ENCODE data around the gene CCDC78. TPM values are rescaled to one million over a fixed set of nuclear protein-coding genes. Genes with fewer than 3 reads are reported as not detected.

The CCDC78 gene
- total RNA-seq, 2 donors from 2014 or later, result 0.92 to 0.95 TPM

- Histone ChIP-seq H3K4me3 (peak overlapping the region; percentile 87), H3K4me1 (ENCODE audit: control insufficient read depth in 1 of 2, low read depth in 2 of 2) (peaks cover 8 to 11% of the 10 kb centered on the region in 2 donors), H3K27me3 (replicated peaks; ENCODE audit: insufficient read depth) (no peaks in the 10 kb centered on the region), H3K36me3 (peaks cover 17% of the 10 kb centered on the region), H3K9me3 (no peaks in the 10 kb centered on the region), H3K27ac (no peak overlapping the region)
- ATAC-seq (ENCODE audit: insufficient number of reproducible peaks, low FRiP score, low read depth) (no peak), DNase-seq (ENCODE audit: low spot score) (no peak)
- no peak for TF ChIP-seq CTCF (IDR thresholded peaks at IDR 0.05)
Measured at GRCh38 chr16:740459-740763, 14.2 kb upstream of the CCDC78 start.

DNA sequence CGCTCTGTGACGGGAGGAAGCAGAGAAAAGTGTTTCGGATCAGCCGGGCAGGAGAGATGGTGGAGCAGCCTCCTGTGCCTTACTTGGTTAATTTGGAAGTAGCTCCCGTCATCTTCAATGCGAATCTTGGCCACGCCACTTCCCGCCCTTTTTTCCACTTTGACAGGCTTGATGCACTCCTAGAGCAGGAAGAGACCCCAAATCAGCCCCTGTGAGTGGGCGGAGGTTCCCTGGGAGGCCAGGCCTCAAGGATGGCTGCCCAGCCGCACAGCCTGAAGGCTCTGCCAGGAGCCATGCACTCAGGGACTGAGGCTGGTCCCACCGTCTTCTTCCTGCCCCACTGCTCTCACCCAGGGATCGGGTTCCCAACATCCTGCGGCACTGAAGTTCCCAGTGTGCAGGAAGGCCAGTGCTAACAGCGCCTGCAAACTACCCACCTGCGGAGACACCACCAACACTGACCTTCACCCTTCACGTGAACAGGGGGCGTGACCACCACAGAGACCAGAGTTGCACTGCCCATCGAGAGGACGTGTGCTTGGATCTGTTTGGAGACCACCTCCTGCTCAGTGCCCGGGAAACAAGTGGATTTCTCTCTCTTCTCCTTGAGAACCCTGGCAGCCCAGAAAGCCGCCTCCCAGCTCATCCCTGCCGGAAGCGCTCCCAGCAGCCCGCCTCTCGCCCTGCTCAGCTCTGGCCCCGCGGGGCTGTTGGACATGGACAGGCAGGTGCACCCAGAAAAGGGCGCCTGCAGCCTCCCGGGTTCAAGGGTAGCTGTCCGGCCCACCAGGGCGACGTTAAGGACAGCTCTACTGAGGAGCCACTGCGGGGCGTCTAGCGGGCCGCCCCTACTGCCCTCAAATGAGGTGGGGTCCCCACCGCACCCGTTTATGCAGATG lies 13.6 kb upstream of the CCDC78 start:
- TF ChIP-seq CTCF (IDR thresholded peaks at IDR 0.05), result no peak
- Histone ChIP-seq H3K36me3 (peaks cover 19% of the 10 kb centered on the region), H3K27ac (no peak overlapping the region), H3K4me3 (peak overlapping the region; percentile 87), H3K9me3 (no peaks in the 10 kb centered on the region), H3K27me3 (replicated peaks; ENCODE audit: insufficient read depth) (no peaks in the 10 kb centered on the region), H3K4me1 (ENCODE audit: control insufficient read depth in 1 of 2, low read depth in 2 of 2) (peaks cover 8 to 11% of the 10 kb centered on the region in 2 donors)
- DNase-seq (ENCODE audit: low spot score), result no peak
- ATAC-seq (ENCODE audit: insufficient number of reproducible peaks, low FRiP score, low read depth), result no peak

DNA sequence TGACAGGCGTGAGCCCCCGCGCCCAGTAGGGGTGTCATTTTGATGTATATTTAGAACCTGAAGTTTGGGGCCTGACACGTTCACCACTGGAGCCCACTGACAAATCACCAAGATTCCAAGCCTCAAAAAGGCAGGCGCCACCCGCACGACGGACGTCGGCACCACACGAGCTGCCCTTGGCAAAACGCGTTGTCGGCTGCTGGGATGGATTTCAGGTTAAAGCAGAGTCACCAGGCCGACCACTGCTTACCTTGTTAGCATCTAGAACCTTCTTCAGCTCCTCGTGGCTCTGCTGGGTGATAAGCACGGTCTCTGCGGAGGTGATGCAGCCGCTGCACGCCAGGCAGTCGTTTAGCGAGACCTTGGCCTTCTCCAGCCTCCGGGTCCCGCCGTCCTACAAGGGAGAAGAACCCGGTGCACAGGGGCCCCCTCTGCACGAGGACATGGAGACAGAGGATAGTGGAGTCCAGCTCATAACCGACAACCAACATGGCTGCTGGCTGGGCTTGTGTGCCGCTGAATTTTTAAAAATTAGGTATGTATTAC lies 10.8 kb upstream of the CCDC78 start:
- no peak for TF ChIP-seq CTCF (IDR thresholded peaks at IDR 0.05)

DNA sequence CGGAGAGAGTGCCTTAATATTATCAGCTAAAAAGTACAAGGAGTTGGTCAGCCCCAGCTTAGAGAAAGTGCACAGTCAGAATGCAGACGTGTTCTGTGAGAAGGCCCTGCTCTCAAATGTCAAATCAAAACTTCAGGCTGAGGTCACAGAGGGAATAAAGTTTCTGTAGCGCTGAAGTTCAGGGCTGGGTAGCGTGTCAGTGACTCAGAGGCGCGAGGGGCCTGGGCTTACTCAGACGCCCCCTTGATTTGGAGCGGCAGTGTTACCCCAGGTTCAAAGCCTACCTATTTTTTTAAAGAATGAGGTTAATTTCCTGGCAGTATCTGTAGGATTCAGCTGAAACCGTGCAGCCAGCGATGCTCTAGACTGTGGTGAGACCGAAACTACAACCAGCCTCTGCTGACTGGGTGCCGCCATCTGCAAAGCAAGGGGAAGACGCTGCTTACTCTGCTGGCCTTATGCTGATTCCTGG lies 9.8 kb upstream of the CCDC78 start:
- H3K4me3 ChIP-seq, result no peak overlapping the region
- H3K9me3 ChIP-seq, result no peaks in the 10 kb centered on the region
- DNase-seq (ENCODE audit: low spot score) (no peak), ATAC-seq (ENCODE audit: insufficient number of reproducible peaks, low FRiP score, low read depth) (no peak)
- peaks cover 40% of the 10 kb centered on the region for H3K36me3 ChIP-seq
- H3K27ac ChIP-seq, result no peak overlapping the region
- no peak for TF ChIP-seq CTCF (IDR thresholded peaks at IDR 0.05)
- peaks cover 8 to 11% of the 10 kb centered on the region in 2 donors for H3K4me1 ChIP-seq (ENCODE audit: control insufficient read depth in 1 of 2, low read depth in 2 of 2)
- H3K27me3 ChIP-seq (replicated peaks; ENCODE audit: insufficient read depth), result no peaks in the 10 kb centered on the region

More for the DNA sequence above, 10.8 kb upstream of the CCDC78 start:
- Histone ChIP-seq H3K4me3 (no peak overlapping the region), H3K9me3 (no peaks in the 10 kb centered on the region), H3K27me3 (replicated peaks; ENCODE audit: insufficient read depth) (no peaks in the 10 kb centered on the region), H3K27ac (no peak overlapping the region), H3K36me3 (peaks cover 34% of the 10 kb centered on the region), H3K4me1 (ENCODE audit: control insufficient read depth in 1 of 2, low read depth in 2 of 2) (peaks cover 8 to 11% of the 10 kb centered on the region in 2 donors)
- no peak for DNase-seq (ENCODE audit: low spot score)
- ATAC-seq (ENCODE audit: insufficient number of reproducible peaks, low FRiP score, low read depth), result no peak

Data from thoracic aorta (tissue), 2 donors.